T-helper 22 cell (primary cell): Measurements from ENCODE around the gene TNFAIP6.
"Not testable (repeated sequence)": the region's sequence is repeated elsewhere in the genome, so short reads cannot be mapped to it uniquely, and the experiment has no call there.

Experiments
- DNase-seq: peaks from one replicate; pipeline ENCODE4 v3.0.0-alpha.2; 2020; ENCODE audit warnings: low read depth

TNFAIP6 gene

GRCh38 chr2:151357359-151357758 is at the start of gene TNFAIP6:
Gene TNFAIP6, plus strand, starts transcription at chr2:151357592. Its CDS starts 75 bp downstream, at chr2:151357667.
- no peak for DNase-seq

- not testable (repeated sequence) for DNase-seq
Observed at GRCh38 chr2:151310313-151310712, 47.1 kb upstream of the TNFAIP6 start.

- DNase-seq: not testable (repeated sequence)
Observed at GRCh38 chr2:151312440-151312839, 45.0 kb upstream of the TNFAIP6 start.

GRCh38 chr2:151315381-151315903 is 42.0 kb upstream of the TNFAIP6 start:
- no peak for DNase-seq

GRCh38 chr2:151325581-151326095 is 31.8 kb upstream of the TNFAIP6 start:
- no peak for DNase-seq

- DNase-seq: no peak
Observed at GRCh38 chr2:151326554-151326953, 30.8 kb upstream of the TNFAIP6 start.

- no peak for DNase-seq
Observed at GRCh38 chr2:151329998-151330397, 27.4 kb upstream of the TNFAIP6 start.

- no peak for DNase-seq
Observed at GRCh38 chr2:151333083-151333482, 24.3 kb upstream of the TNFAIP6 start.

GRCh38 chr2:151334082-151334815 is 23.1 kb upstream of the TNFAIP6 start:
- no peak for DNase-seq

- DNase-seq: no peak
Observed at GRCh38 chr2:151336863-151337371, 20.5 kb upstream of the TNFAIP6 start.

GRCh38 chr2:151337643-151338042 is 19.7 kb upstream of the TNFAIP6 start:
- no peak for DNase-seq

- DNase-seq: no peak
Observed at GRCh38 chr2:151338115-151338514, 19.3 kb upstream of the TNFAIP6 start.

- no peak for DNase-seq
Observed at GRCh38 chr2:151343073-151343472, 14.3 kb upstream of the TNFAIP6 start.

- DNase-seq: not testable (repeated sequence)
Observed at GRCh38 chr2:151344191-151344590, 13.2 kb upstream of the TNFAIP6 start.

- DNase-seq: no peak
Observed at GRCh38 chr2:151344906-151345305, 12.5 kb upstream of the TNFAIP6 start.

- DNase-seq: no peak
Observed at GRCh38 chr2:151347294-151347693, 10.1 kb upstream of the TNFAIP6 start.

- DNase-seq: no peak
Observed at GRCh38 chr2:151347906-151348305, 9.5 kb upstream of the TNFAIP6 start.

- DNase-seq: no peak
Observed at GRCh38 chr2:151350579-151351195, 6.7 kb upstream of the TNFAIP6 start.

- no peak for DNase-seq
Observed at GRCh38 chr2:151353995-151354394, 3.4 kb upstream of the TNFAIP6 start.

- no peak for DNase-seq
Observed at GRCh38 chr2:151354807-151355206, 2.6 kb upstream of the TNFAIP6 start.

GRCh38 chr2:151358166-151358970 is 976 bp downstream of the TNFAIP6 start:
- no peak for DNase-seq
